PC-9 (cell line): ENCODE measurements around the gene NAPG. TPM values are rescaled to one million over a fixed set of nuclear protein-coding genes. Genes with fewer than 3 reads are reported as not detected.

Source experiments
- BruUV-seq: library from RNA; stranded (reverse); fragments of 400-500 nt; replicated peaks from 2 replicates; lab custom pipeline; 2021; lab: Mats Ljungman, UMichigan
- CTCF ChIA-PET: fragments of 300-600 bp; sonication (Branson Sonifier 250); formaldehyde crosslinking; loops from one replicate; lab custom pipeline; 2022; ENCODE audit warnings: antibody characterized with exemption; lab: Charles Lee
- POLR2A ChIA-PET: fragments of 300-600 bp; sonication (Branson Sonifier 250); formaldehyde crosslinking; loops from one replicate; lab custom pipeline; 2022; ENCODE audit warnings: antibody characterized with exemption; ENCODE audit not compliant: unreplicated experiment; lab: Charles Lee
- DNase-seq, 2 experiments: peaks; one replicate each; pipeline versions ENCODE4 v3.0.0 to v3.0.0-alpha.2; 2015 to 2022; ENCODE audit warnings: mixed read lengths in 1 of 2
- H2AFZ ChIP-seq: fragments of 200-600 bp; sonication (generic); 2 replicates; pipeline ENCODE4 v1.8.1; 2017; ENCODE audit warnings: antibody characterized with exemption
- H3F3A ChIP-seq: fragments of 200-600 bp; sonication (generic); 2 replicates; pipeline ENCODE4 v1.8.1; 2017; ENCODE audit warnings: antibody characterized with exemption, mild to moderate bottlenecking, low read depth; ENCODE audit not compliant: insufficient read depth
- H3K27ac ChIP-seq: fragments of 200-600 bp; sonication (generic); 2 replicates; pipeline ENCODE4 v1.6.1; 2016; ENCODE audit warnings: mixed run types
- H3K27me3 ChIP-seq: fragments of 200-600 bp; sonication (generic); 2 replicates; pipeline ENCODE4 v1.6.1; 2016; ENCODE audit warnings: low read depth, mixed run types; ENCODE audit not compliant: insufficient read depth
- H3K36me3 ChIP-seq: fragments of 200-600 bp; sonication (generic); 2 replicates; pipeline ENCODE4 v1.6.1; 2016; ENCODE audit warnings: low read depth, mixed run types
- H3K4me1 ChIP-seq: fragments of 200-600 bp; sonication (generic); replicated peaks from 2 replicates; pipeline ENCODE4 v1.6.1; 2016; ENCODE audit warnings: mixed run types; ENCODE audit not compliant: insufficient read depth
- H3K4me2 ChIP-seq: fragments of 200-600 bp; sonication (generic); 2 replicates; pipeline ENCODE4 v1.6.1; 2017; ENCODE audit warnings: mixed run types
- H3K4me3 ChIP-seq: fragments of 200-600 bp; sonication (generic); 2 replicates; pipeline ENCODE4 v1.6.1; 2016; ENCODE audit warnings: mixed run types
- H3K79me2 ChIP-seq: fragments of 200-600 bp; sonication (generic); 2 replicates; pipeline ENCODE4 v1.6.1; 2017; ENCODE audit warnings: low read depth, mixed run types
- H3K9me2 ChIP-seq: fragments of 200-600 bp; sonication (generic); 2 replicates; pipeline ENCODE4 v1.8.1; 2017; ENCODE audit warnings: mild to moderate bottlenecking; ENCODE audit not compliant: insufficient read depth
- H3K9me3 ChIP-seq: fragments of 200-600 bp; sonication (generic); 2 replicates; pipeline ENCODE4 v1.8.1; 2016; ENCODE audit warnings: low read depth; ENCODE audit not compliant: insufficient read depth
- H4K20me1 ChIP-seq: fragments of 200-600 bp; sonication (generic); 2 replicates; pipeline ENCODE4 v1.8.1; 2017; ENCODE audit not compliant: insufficient read depth
- EZH2 ChIP-seq: fragments of 200-600 bp; sonication (generic); IDR thresholded peaks from 2 replicates; pipeline ENCODE4 v1.8.0; 2017; ENCODE audit warnings: antibody characterized with exemption, low read depth
- intact Hi-C: fragments of 100-400 bp; cut with micrococcal nuclease; formaldehyde crosslinking; loops from one replicate; pipeline ENCODE4 v1.10.0; 2022; ENCODE audit not compliant: unreplicated experiment
- total RNA-seq: library from RNA; stranded (reverse); gene quantifications from 2 replicates; pipeline ENCODE4 v1.2.3, GENCODE V29; 2021
- TF ChIP-seq, protein P1 (sequence below): fragments of 200-600 bp; sonication (generic); conservative IDR thresholded peaks from 2 replicates; pipeline ENCODE4 v1.6.1; 2017; ENCODE audit warnings: mixed run types, antibody characterized with exemption, mild to moderate bottlenecking, moderate library complexity

Gene NAPG
- total RNA-seq, 1 experiment from 2014 or later = 28.1 TPM

DNA sequence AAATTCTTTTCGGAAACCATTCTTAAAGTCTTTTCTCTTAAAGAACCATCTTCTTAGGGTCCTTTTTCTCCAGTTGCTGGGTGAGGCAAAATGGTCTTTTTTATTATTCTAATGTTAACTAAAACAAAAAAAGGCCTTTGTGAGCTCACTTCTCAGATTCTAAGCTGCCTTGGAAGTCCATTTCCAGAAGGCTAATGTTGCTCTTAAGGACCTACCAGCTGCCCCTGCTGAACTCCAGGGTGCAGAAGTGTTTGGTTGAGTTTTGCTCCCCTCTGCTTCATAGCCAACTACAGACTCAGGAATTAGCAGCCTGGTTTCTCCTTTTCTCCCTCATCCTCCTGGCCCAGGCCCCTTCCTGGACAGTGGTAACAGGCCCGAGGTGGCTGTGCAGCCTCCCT lies 48.0 kb upstream of the NAPG start:
- Histone ChIP-seq H3K79me2 (no peaks in the 10 kb centered on the region), H4K20me1 (no peaks in the 10 kb centered on the region), H3K4me1 (no peaks in the 10 kb centered on the region), H3K4me2 (no peak overlapping the region), H3K36me3 (no peaks in the 10 kb centered on the region), H3K27ac (no peak overlapping the region), H3F3A (no peaks in the 10 kb centered on the region), H3K9me2 (no peaks in the 10 kb centered on the region), H3K4me3 (no peak overlapping the region), H3K27me3 (peaks cover 3% of the 10 kb centered on the region; the same call in 1 of the 2 replicates), H3K9me3 (no peaks in the 10 kb centered on the region), H2AFZ (no peak overlapping the region)
- BruUV-seq = no TSS peak
- TF ChIP-seq, protein P1, sequence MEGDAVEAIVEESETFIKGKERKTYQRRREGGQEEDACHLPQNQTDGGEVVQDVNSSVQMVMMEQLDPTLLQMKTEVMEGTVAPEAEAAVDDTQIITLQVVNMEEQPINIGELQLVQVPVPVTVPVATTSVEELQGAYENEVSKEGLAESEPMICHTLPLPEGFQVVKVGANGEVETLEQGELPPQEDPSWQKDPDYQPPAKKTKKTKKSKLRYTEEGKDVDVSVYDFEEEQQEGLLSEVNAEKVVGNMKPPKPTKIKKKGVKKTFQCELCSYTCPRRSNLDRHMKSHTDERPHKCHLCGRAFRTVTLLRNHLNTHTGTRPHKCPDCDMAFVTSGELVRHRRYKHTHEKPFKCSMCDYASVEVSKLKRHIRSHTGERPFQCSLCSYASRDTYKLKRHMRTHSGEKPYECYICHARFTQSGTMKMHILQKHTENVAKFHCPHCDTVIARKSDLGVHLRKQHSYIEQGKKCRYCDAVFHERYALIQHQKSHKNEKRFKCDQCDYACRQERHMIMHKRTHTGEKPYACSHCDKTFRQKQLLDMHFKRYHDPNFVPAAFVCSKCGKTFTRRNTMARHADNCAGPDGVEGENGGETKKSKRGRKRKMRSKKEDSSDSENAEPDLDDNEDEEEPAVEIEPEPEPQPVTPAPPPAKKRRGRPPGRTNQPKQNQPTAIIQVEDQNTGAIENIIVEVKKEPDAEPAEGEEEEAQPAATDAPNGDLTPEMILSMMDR = no peak
- no peak for TF ChIP-seq EZH2
- ChIA-PET POLR2A (no interaction called here), CTCF (no interaction called here)
- DNase-seq = no peak
- intact Hi-C loops = no loop called here

DNA sequence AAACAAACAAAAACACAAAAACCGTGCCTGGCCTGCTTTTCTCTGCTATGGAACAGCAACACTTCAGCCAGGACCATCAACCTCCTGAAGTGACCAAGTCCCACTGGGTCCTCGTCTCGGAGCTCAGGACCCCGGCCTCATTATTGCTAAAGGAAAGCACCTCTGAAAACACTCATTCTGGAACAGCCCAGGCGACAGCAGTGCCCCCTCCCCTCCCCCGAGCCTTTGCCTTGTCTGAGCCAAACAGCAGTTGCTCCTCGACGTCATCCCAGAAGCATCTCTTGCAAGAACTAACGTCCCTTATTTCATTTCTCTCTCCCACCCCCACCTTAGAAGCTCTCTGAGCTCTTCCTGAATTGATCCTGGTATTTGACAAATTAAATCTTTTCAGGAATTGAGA lies 44.0 kb upstream of the NAPG start:
- Histone ChIP-seq H3K27me3 (no peaks in the 10 kb centered on the region), H3K9me2 (no peaks in the 10 kb centered on the region), H3K79me2 (no peaks in the 10 kb centered on the region), H3K36me3 (no peaks in the 10 kb centered on the region), H3F3A (no peaks in the 10 kb centered on the region), H3K27ac (no peak overlapping the region), H3K4me3 (no peak overlapping the region), H3K4me1 (no peaks in the 10 kb centered on the region), H3K9me3 (no peaks in the 10 kb centered on the region), H4K20me1 (no peaks in the 10 kb centered on the region), H3K4me2 (no peak overlapping the region), H2AFZ (no peak overlapping the region)
- no peak for DNase-seq
- ChIA-PET CTCF (no interaction called here), POLR2A (no interaction called here)
- TF ChIP-seq, protein P1 = no peak
- TF ChIP-seq EZH2 = no peak
- intact Hi-C loops = no loop called here
- no TSS peak for BruUV-seq

DNA sequence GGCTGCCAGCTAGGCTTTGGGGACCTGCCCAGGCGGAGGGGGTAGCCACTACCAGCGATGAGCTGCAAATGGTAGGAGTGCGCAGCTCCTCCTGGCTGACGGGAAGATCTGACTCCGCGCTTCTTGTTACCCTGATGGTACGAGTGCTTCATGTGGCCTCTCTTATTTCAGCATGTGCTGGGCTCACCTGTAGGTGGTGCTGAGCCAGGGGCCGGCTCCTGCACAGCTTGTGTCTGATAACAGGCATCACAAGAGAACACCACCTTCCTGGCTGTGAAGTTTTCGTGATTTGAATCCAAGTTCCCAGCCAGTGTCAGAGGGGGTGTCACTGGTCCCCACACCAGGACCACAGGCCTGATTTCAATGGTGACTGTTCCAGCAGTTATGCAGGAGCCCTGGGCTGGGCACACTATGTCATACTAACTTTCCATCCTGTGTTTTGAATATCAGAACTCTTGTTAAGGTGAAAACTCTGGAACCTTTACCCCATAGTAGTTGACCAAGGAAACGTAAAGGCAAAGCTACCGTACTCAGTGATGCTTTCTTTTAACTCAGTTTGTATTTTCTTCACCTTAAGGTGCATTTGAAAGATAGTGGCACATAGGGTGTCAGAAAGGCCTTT lies 43.4 kb upstream of the NAPG start:
- Histone ChIP-seq H3K79me2 (no peaks in the 10 kb centered on the region), H3K36me3 (no peaks in the 10 kb centered on the region), H3K27me3 (no peaks in the 10 kb centered on the region), H3K4me3 (no peak overlapping the region), H3K9me2 (no peaks in the 10 kb centered on the region), H3F3A (no peaks in the 10 kb centered on the region), H3K9me3 (no peaks in the 10 kb centered on the region), H3K27ac (no peak overlapping the region), H4K20me1 (no peaks in the 10 kb centered on the region), H3K4me1 (no peaks in the 10 kb centered on the region), H2AFZ (no peak overlapping the region), H3K4me2 (no peak overlapping the region)
- BruUV-seq = no TSS peak
- no peak for TF ChIP-seq EZH2
- TF ChIP-seq, protein P1 = no peak
- ChIA-PET CTCF (no interaction called here), POLR2A (no interaction called here)
- intact Hi-C loops = no loop called here
- DNase-seq = no peak
